ENCODE data around the gene RPRD1B. TPM values are rescaled to one million over a fixed set of nuclear protein-coding genes. Genes with fewer than 3 reads are reported as not detected.
A peak's percentile ranks its signal among the peaks of the same experiment; 100 is the strongest.
"Not testable (repeated sequence)": the region's sequence is repeated elsewhere in the genome, so short reads cannot be mapped to it uniquely, and the experiment has no call there.

RPRD1B gene
- total and polyA plus RNA-seq, 5 donors, result 18.5 to 88.5 (median 67.7) TPM

DNA sequence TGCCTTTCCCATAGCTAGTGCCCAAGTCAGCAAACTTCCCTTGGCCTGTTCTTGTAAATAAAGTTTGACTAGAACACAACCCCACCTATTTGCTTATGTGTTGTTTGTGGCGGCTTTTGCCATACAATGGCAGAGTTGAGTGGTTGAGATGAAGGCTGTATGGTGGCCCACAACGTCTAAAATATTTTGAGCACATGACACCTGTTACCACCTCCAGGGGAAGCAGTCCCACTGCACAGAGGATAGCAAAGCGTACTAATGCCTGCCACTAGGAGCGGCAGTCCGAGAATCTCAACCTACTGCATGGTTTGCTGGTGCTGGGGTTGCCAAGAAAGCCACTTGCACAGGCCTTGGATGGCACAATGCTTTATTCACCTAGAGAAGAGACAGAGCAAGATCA lies 72.9 kb downstream of the RPRD1B start:
- H3K27ac ChIP-seq (ENCODE audit: low read length), result no peak overlapping the region
- DNase-seq (no peak), ATAC-seq (no peak)
- intact Hi-C loops (cut with DNase I), result no loop called here
- peaks cover 22% of the 10 kb centered on the region for H3K4me1 ChIP-seq (ENCODE audit: control insufficient read depth, insufficient read depth, low read length)
- H3K9me3 ChIP-seq (ENCODE audit: control insufficient read depth, low read length), result no peaks in the 10 kb centered on the region
- 84% methylated on average over 5 of the region's 5 CpGs for WGBS
- no peak overlapping the region for H3K4me3 ChIP-seq (ENCODE audit: low read length)
- no peaks in the 10 kb centered on the region for H3K27me3 ChIP-seq (ENCODE audit: control insufficient read depth, insufficient read depth)

GRCh38 chr20:38107386-38107785 lies 73.8 kb downstream of the RPRD1B start:
- 90% methylated on average over 1 of the region's 1 CpG for WGBS
- H3K27ac ChIP-seq (ENCODE audit: low read length); H3K9me3 ChIP-seq (ENCODE audit: control insufficient read depth, low read length); H3K4me3 ChIP-seq (ENCODE audit: low read length); DNase-seq; ATAC-seq; intact Hi-C loops (cut with DNase I); H3K27me3 ChIP-seq (ENCODE audit: control insufficient read depth, insufficient read depth): not testable (repeated sequence)
- peaks cover 22% of the 10 kb centered on the region for H3K4me1 ChIP-seq (ENCODE audit: control insufficient read depth, insufficient read depth, low read length)

DNA sequence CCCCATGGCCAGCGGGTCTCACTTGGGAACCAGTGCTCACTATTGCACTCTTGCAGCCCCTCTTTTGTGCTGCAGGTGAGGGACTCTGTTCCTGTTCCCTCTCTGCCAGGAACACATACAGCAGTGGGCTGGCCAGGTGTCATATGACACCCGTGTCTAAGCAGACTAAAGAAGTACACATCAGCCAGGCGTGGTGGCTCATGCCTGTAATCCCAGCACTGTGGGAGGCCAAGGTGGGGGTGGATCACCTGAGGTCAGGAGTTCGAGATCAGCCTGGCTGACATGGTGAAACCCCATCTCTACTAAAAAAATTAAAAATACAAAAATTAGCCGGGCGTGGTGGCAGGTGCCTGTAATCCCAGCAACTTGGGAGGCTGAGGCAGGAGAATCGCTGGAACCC lies 74.4 kb downstream of the RPRD1B start:
- WGBS, result 87% methylated on average over 7 of the region's 7 CpGs
- intact Hi-C loops (cut with DNase I); H3K27me3 ChIP-seq (ENCODE audit: control insufficient read depth, insufficient read depth); ATAC-seq; H3K4me3 ChIP-seq (ENCODE audit: low read length); H3K9me3 ChIP-seq (ENCODE audit: control insufficient read depth, low read length): not testable (repeated sequence)
- Histone ChIP-seq H3K27ac (ENCODE audit: low read length) (peak overlapping the region; percentile 51), H3K4me1 (ENCODE audit: control insufficient read depth, insufficient read depth, low read length) (peaks cover 22% of the 10 kb centered on the region)
- DNase-seq, result peak in 1 of 3 donors; percentile 55

GRCh38 chr20:38108438-38108985 lies 75.0 kb downstream of the RPRD1B start:
- DNase-seq (peak; percentile 73 to 86 (median 75)), ATAC-seq (peak; percentile 48)
- Histone ChIP-seq H3K9me3 (ENCODE audit: control insufficient read depth, low read length) (no peaks in the 10 kb centered on the region), H3K27ac (ENCODE audit: low read length) (peak overlapping the region; percentile 100), H3K4me3 (ENCODE audit: low read length) (no peak overlapping the region), H3K27me3 (ENCODE audit: control insufficient read depth, insufficient read depth) (no peaks in the 10 kb centered on the region), H3K4me1 (ENCODE audit: control insufficient read depth, insufficient read depth, low read length) (peaks cover 22% of the 10 kb centered on the region)
- 45% methylated on average over 4 of the region's 4 CpGs for WGBS
- intact Hi-C loops (cut with DNase I), result no loop called here

GRCh38 chr20:38108986-38109541 lies 75.5 kb downstream of the RPRD1B start:
- DNase-seq (peak; percentile 77 to 92 (median 78)), ATAC-seq (peak; percentile 63 to 65)
- H3K27ac ChIP-seq (ENCODE audit: low read length), result peak overlapping the region; percentile 100
- peaks cover 25% of the 10 kb centered on the region for H3K4me1 ChIP-seq (ENCODE audit: control insufficient read depth, insufficient read depth, low read length)
- no peak overlapping the region for H3K4me3 ChIP-seq (ENCODE audit: low read length)
- 57% methylated on average over 3 of the region's 3 CpGs for WGBS
- intact Hi-C loops (cut with DNase I), result no loop called here
- no peaks in the 10 kb centered on the region for H3K9me3 ChIP-seq (ENCODE audit: control insufficient read depth, low read length)
- H3K27me3 ChIP-seq (ENCODE audit: control insufficient read depth, insufficient read depth), result no peaks in the 10 kb centered on the region

- intact Hi-C loops (cut with DNase I), result no loop called here
- peaks cover 31% of the 10 kb centered on the region for H3K4me1 ChIP-seq (ENCODE audit: control insufficient read depth, insufficient read depth, low read length)
- H3K9me3 ChIP-seq (ENCODE audit: control insufficient read depth, low read length), result no peaks in the 10 kb centered on the region
- no peak overlapping the region for H3K4me3 ChIP-seq (ENCODE audit: low read length)
- H3K27ac ChIP-seq (ENCODE audit: low read length), result peak overlapping the region; percentile 100
- peak; percentile 87 to 89 (median 88) for DNase-seq
- ATAC-seq, result peak; percentile 91 to 92
- WGBS, result 33% methylated on average over 8 of the region's 8 CpGs
- no peaks in the 10 kb centered on the region for H3K27me3 ChIP-seq (ENCODE audit: control insufficient read depth, insufficient read depth)
Observed at GRCh38 chr20:38109591-38110524, 76.3 kb downstream of the RPRD1B start.

DNA sequence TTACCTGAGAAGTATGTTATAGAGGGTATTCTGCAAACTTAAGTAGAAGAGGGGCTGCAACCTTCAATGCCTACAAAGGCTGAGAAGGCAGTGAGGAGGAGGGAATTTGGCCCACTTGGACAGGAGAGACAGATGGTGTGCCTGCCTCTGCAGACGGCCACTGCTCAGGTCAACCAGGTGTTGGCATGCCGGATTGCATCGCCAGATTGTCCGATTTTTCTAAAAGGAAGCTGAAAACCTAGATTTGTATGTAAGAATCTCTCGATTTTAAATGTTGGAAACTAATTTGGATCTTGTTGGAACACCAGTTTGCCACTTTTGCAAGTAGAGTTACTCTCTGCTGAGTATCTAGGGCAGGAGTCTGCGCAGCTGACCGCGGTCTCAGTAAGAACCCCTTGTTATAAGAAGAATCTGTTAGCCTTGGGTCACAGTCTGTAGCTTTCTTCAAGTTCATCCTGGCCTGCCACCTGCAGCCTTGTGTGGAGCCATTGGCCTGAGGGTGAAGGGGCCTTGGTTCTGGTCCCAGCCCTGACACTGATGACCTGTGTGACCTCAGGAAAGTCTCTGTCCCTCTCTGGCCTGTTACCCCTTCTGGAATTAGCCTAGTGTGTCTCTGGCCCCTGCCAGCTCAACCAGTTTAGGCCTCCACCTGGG lies 77.1 kb downstream of the RPRD1B start:
- intact Hi-C loops (cut with DNase I), result no loop called here
- Histone ChIP-seq H3K27ac (ENCODE audit: low read length) (peak overlapping the region; percentile 100), H3K9me3 (ENCODE audit: control insufficient read depth, low read length) (no peaks in the 10 kb centered on the region), H3K27me3 (ENCODE audit: control insufficient read depth, insufficient read depth) (no peaks in the 10 kb centered on the region), H3K4me1 (ENCODE audit: control insufficient read depth, insufficient read depth, low read length) (peaks cover 31% of the 10 kb centered on the region), H3K4me3 (ENCODE audit: low read length) (no peak overlapping the region)
- no peak for ATAC-seq
- 88% methylated on average over 8 of the region's 8 CpGs for WGBS
- DNase-seq, result no peak

- DNase-seq, result peak in 1 of 3 donors; percentile 7
- intact Hi-C loops (cut with DNase I), result no loop called here
Observed at GRCh38 chr20:38111366-38112232, 78.1 kb downstream of the RPRD1B start.

GRCh38 chr20:38112261-38112929 lies 78.8 kb downstream of the RPRD1B start:
- WGBS, result 89% methylated on average over 14 of the region's 14 CpGs
- ATAC-seq, result no peak
- DNase-seq, result peak in 2 of 3 donors; percentile 47 to 55

More at GRCh38 chr20:38111366-38112232, 78.1 kb downstream of the RPRD1B start:
- Histone ChIP-seq H3K9me3 (ENCODE audit: control insufficient read depth, low read length) (no peaks in the 10 kb centered on the region), H3K4me3 (ENCODE audit: low read length) (no peak overlapping the region), H3K27ac (ENCODE audit: low read length) (peak overlapping the region; percentile 31), H3K27me3 (ENCODE audit: control insufficient read depth, insufficient read depth) (no peaks in the 10 kb centered on the region), H3K4me1 (ENCODE audit: control insufficient read depth, insufficient read depth, low read length) (peaks cover 31% of the 10 kb centered on the region)
- ATAC-seq, result no peak
- 81% methylated on average over 8 of the region's 8 CpGs for WGBS

DNA sequence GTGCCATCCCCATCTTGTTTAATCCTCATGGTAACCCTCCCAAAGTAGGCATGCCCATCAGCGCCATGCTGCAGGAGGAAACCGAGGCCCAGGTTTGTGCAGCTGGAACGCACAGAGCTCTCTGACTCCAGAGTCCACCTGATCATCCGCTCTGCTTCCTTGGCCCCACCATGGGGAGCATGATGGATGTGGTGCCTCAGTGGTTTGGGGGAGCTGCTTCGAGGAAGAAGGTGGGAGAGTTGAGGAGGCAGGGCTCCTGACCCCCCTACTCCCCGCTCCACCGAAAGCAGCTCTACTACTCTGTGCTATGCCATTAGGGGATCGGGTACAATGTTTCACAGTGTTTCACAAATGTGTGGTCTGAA lies 79.4 kb downstream of the RPRD1B start:
- peaks cover 31% of the 10 kb centered on the region for H3K4me1 ChIP-seq (ENCODE audit: control insufficient read depth, insufficient read depth, low read length)
- intact Hi-C loops (cut with DNase I), result no loop called here
- no peak overlapping the region for H3K27ac ChIP-seq (ENCODE audit: low read length)

More at GRCh38 chr20:38112261-38112929, 78.8 kb downstream of the RPRD1B start:
- intact Hi-C loops (cut with DNase I), result no loop called here
- H3K4me1 ChIP-seq (ENCODE audit: control insufficient read depth, insufficient read depth, low read length), result peaks cover 31% of the 10 kb centered on the region
- no peaks in the 10 kb centered on the region for H3K27me3 ChIP-seq (ENCODE audit: control insufficient read depth, insufficient read depth)
- H3K4me3 ChIP-seq (ENCODE audit: low read length), result no peak overlapping the region
- H3K27ac ChIP-seq (ENCODE audit: low read length), result no peak overlapping the region
- H3K9me3 ChIP-seq (ENCODE audit: control insufficient read depth, low read length), result no peaks in the 10 kb centered on the region

More for the DNA sequence above, 79.4 kb downstream of the RPRD1B start:
- Histone ChIP-seq H3K9me3 (ENCODE audit: control insufficient read depth, low read length) (no peaks in the 10 kb centered on the region), H3K27me3 (ENCODE audit: control insufficient read depth, insufficient read depth) (no peaks in the 10 kb centered on the region), H3K4me3 (ENCODE audit: low read length) (no peak overlapping the region)
- ATAC-seq (no peak), DNase-seq (peak in 1 of 3 donors; percentile 36)
- WGBS, result 98% methylated on average over 8 of the region's 8 CpGs

Data from right cardiac atrium (tissue), 5 donors.